Measurements from ENCODE around the gene NELFCD.

GRCh38 chr20:59018817-59019216 is 37.8 kb downstream of the NELFCD start:
- TF ChIP-seq, protein P1, sequence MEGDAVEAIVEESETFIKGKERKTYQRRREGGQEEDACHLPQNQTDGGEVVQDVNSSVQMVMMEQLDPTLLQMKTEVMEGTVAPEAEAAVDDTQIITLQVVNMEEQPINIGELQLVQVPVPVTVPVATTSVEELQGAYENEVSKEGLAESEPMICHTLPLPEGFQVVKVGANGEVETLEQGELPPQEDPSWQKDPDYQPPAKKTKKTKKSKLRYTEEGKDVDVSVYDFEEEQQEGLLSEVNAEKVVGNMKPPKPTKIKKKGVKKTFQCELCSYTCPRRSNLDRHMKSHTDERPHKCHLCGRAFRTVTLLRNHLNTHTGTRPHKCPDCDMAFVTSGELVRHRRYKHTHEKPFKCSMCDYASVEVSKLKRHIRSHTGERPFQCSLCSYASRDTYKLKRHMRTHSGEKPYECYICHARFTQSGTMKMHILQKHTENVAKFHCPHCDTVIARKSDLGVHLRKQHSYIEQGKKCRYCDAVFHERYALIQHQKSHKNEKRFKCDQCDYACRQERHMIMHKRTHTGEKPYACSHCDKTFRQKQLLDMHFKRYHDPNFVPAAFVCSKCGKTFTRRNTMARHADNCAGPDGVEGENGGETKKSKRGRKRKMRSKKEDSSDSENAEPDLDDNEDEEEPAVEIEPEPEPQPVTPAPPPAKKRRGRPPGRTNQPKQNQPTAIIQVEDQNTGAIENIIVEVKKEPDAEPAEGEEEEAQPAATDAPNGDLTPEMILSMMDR (optimal IDR thresholded peaks at IDR 0.05 in 1 of 3, IDR thresholded peaks at IDR 0.05 in 1 of 3, conservative IDR thresholded peaks at IDR 0.05 in 1 of 3; ENCODE audit: extremely low read depth in 1 of 3, insufficient read depth in 2 of 3, low read length in 3 of 3), result no peak
- no peak for TF ChIP-seq EZH2 (IDR thresholded peaks at IDR 0.05; ENCODE audit: low read length)

Measured in keratinocyte (primary cell).